Peyer's patch (tissue), 4 donors: ENCODE results near the gene PHACTR3.

ENCODE experiments used
- POLR2A ChIP-seq, 2 donors: fragments of 450-650 bp; IDR thresholded peaks; one replicate each; pipeline ENCODE4 v1.5.1; 2017; ENCODE audit warnings: antibody characterized with exemption in 2 of 2, mild to moderate bottlenecking in 2 of 2, moderate library complexity in 2 of 2
- TF ChIP-seq, protein P1 (sequence below), 6 experiments: fragments of 450-650 bp in 4 of 6; fragments of 200-600 bp in 2 of 6; sonication (generic) in 1 of 6; IDR thresholded peaks; one replicate each; pipeline ENCODE4 v1.5.1; 2017 to 2019; ENCODE audit warnings: antibody characterized with exemption in 6 of 6, mild to moderate bottlenecking in 3 of 6, moderate library complexity in 1 of 6

- TF ChIP-seq, protein P1, sequence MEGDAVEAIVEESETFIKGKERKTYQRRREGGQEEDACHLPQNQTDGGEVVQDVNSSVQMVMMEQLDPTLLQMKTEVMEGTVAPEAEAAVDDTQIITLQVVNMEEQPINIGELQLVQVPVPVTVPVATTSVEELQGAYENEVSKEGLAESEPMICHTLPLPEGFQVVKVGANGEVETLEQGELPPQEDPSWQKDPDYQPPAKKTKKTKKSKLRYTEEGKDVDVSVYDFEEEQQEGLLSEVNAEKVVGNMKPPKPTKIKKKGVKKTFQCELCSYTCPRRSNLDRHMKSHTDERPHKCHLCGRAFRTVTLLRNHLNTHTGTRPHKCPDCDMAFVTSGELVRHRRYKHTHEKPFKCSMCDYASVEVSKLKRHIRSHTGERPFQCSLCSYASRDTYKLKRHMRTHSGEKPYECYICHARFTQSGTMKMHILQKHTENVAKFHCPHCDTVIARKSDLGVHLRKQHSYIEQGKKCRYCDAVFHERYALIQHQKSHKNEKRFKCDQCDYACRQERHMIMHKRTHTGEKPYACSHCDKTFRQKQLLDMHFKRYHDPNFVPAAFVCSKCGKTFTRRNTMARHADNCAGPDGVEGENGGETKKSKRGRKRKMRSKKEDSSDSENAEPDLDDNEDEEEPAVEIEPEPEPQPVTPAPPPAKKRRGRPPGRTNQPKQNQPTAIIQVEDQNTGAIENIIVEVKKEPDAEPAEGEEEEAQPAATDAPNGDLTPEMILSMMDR (IDR thresholded peaks at IDR 0.05) = no peak
- TF ChIP-seq POLR2A (IDR thresholded peaks at IDR 0.05) = no peak
These were observed 181.3 kb downstream of the PHACTR3 start for GRCh38 chr20:59785669-59785959.
